ENCODE measurements around the gene MTHFD2L. TPM values are rescaled to one million over a fixed set of nuclear protein-coding genes. Genes with fewer than 3 reads are reported as not detected.

MTHFD2L gene
- total and polyA plus RNA-seq, 10 donors: 7.8 to 19.7 (median 13.3) TPM

- 75 to 88% (median 77%) methylated on average over 1 of the region's 1 CpG for WGBS, 5 donors
- intact Hi-C loops (cut with DNase I; ENCODE audit: low total_unique reads): no loop called here
These were observed 170.6 kb downstream of the MTHFD2L start for GRCh38 chr4:74328501-74328900.

GRCh38 chr4:74329307-74329706 is 171.4 kb downstream of the MTHFD2L start:
- H3K9me3 ChIP-seq: no peaks in the 10 kb centered on the region
- TF ChIP-seq CTCF (IDR thresholded peaks at IDR 0.05 in 8 of 11, conservative IDR thresholded peaks at IDR 0.05 in 3 of 11) (no peak), POLR2A (IDR thresholded peaks at IDR 0.05) (no peak), POLR2AphosphoS5 (IDR thresholded peaks at IDR 0.05) (no peak)
- DNase-seq: no peak
- intact Hi-C loops (cut with DNase I; ENCODE audit: low total_unique reads): no loop called here
- no peaks in the 10 kb centered on the region for H3K4me1 ChIP-seq
- no peak overlapping the region for H3K27ac ChIP-seq
- no peaks in the 10 kb centered on the region for H3K36me3 ChIP-seq
- H3K27me3 ChIP-seq (replicated peaks in 1 of 7): peaks cover 0 to 9% (median 0%) of the 10 kb centered on the region in 7 donors
- no peak overlapping the region for H3K4me3 ChIP-seq

More at GRCh38 chr4:74328501-74328900, 170.6 kb downstream of the MTHFD2L start:
- Histone ChIP-seq H3K36me3 (no peaks in the 10 kb centered on the region), H3K4me3 (no peak overlapping the region), H3K9me3 (no peaks in the 10 kb centered on the region), H3K4me1 (no peaks in the 10 kb centered on the region), H3K27me3 (replicated peaks in 1 of 7) (peaks cover 0 to 9% (median 0%) of the 10 kb centered on the region in 7 donors), H3K27ac (no peak overlapping the region)
- TF ChIP-seq POLR2AphosphoS5 (IDR thresholded peaks at IDR 0.05): no peak
- no peak for TF ChIP-seq POLR2A (IDR thresholded peaks at IDR 0.05)
- no peak for TF ChIP-seq CTCF (IDR thresholded peaks at IDR 0.05 in 8 of 11, conservative IDR thresholded peaks at IDR 0.05 in 3 of 11)
- no peak for DNase-seq

- peak overlapping the region in 1 of 8 donors; percentile 6 for H3K27ac ChIP-seq
- H3K9me3 ChIP-seq: no peaks in the 10 kb centered on the region
- H3K36me3 ChIP-seq: no peaks in the 10 kb centered on the region
- intact Hi-C loops (cut with DNase I; ENCODE audit: low total_unique reads): no loop called here
- 32 to 51% (median 40%) methylated on average over 9 of the region's 9 CpGs for WGBS, 5 donors
- TF ChIP-seq POLR2AphosphoS5 (IDR thresholded peaks at IDR 0.05) (no peak), POLR2A (IDR thresholded peaks at IDR 0.05) (no peak), CTCF (IDR thresholded peaks at IDR 0.05 in 8 of 11, conservative IDR thresholded peaks at IDR 0.05 in 3 of 11) (no peak)
- H3K27me3 ChIP-seq (replicated peaks in 1 of 7): peaks cover 0 to 1% (median 0%) of the 10 kb centered on the region in 7 donors
- no peaks in the 10 kb centered on the region for H3K4me1 ChIP-seq
- no peak for DNase-seq
- no peak overlapping the region for H3K4me3 ChIP-seq
These were observed 172.4 kb downstream of the MTHFD2L start for GRCh38 chr4:74330295-74330750.

GRCh38 chr4:74331252-74331651 is 173.3 kb downstream of the MTHFD2L start:
- H3K9me3 ChIP-seq: no peaks in the 10 kb centered on the region
- intact Hi-C loops (cut with DNase I; ENCODE audit: low total_unique reads): no loop called here
- 60 to 86% (median 70%) methylated on average over 2 of the region's 2 CpGs for WGBS, 5 donors
- H3K27ac ChIP-seq: no peak overlapping the region
- TF ChIP-seq POLR2A (IDR thresholded peaks at IDR 0.05) (no peak), POLR2AphosphoS5 (IDR thresholded peaks at IDR 0.05) (no peak), CTCF (IDR thresholded peaks at IDR 0.05 in 8 of 11, conservative IDR thresholded peaks at IDR 0.05 in 3 of 11) (no peak)
- no peaks in the 10 kb centered on the region for H3K36me3 ChIP-seq
- DNase-seq: no peak
- peaks cover 0 to 7% (median 0%) of the 10 kb centered on the region in 6 donors for H3K4me1 ChIP-seq
- no peak overlapping the region for H3K4me3 ChIP-seq
- no peaks in the 10 kb centered on the region for H3K27me3 ChIP-seq (replicated peaks in 1 of 7)

Data from spleen (tissue), 11 donors.